ENCODE results near the gene AGPAT4.

Gene AGPAT4

GRCh38 chr6:161111261-161111660 lies 162.6 kb downstream of the AGPAT4 start:
- no peaks in the 10 kb centered on the region for H3K4me1 ChIP-seq (ENCODE audit: insufficient read depth, low read length)
- no peak overlapping the region for H3K27ac ChIP-seq (ENCODE audit: low read length)
- peaks cover 99% of the 10 kb centered on the region for H3K36me3 ChIP-seq (ENCODE audit: insufficient read depth, low read depth, low read length)

GRCh38 chr6:161110028-161110779 lies 163.7 kb downstream of the AGPAT4 start:
- no peak overlapping the region for H3K27ac ChIP-seq (ENCODE audit: low read length)
- H3K4me1 ChIP-seq (ENCODE audit: insufficient read depth, low read length) = no peaks in the 10 kb centered on the region
- H3K9ac ChIP-seq (ENCODE audit: low read depth, low read length) = no peak overlapping the region
- H3K9me3 ChIP-seq (ENCODE audit: insufficient read depth, low read depth, low read length) = no peaks in the 10 kb centered on the region
- H3K4me3 ChIP-seq (ENCODE audit: low read length) = no peak overlapping the region
- no peaks in the 10 kb centered on the region for H3K27me3 ChIP-seq (ENCODE audit: insufficient read depth, low read length)
- H3K36me3 ChIP-seq (ENCODE audit: insufficient read depth, low read depth, low read length) = peaks cover 100% of the 10 kb centered on the region

More at GRCh38 chr6:161111261-161111660, 162.6 kb downstream of the AGPAT4 start:
- H3K4me3 ChIP-seq (ENCODE audit: low read length) = no peak overlapping the region
- no peaks in the 10 kb centered on the region for H3K9me3 ChIP-seq (ENCODE audit: insufficient read depth, low read depth, low read length)
- no peak overlapping the region for H3K9ac ChIP-seq (ENCODE audit: low read depth, low read length)
- H3K27me3 ChIP-seq (ENCODE audit: insufficient read depth, low read length) = no peaks in the 10 kb centered on the region

GRCh38 chr6:161109366-161109765 lies 164.5 kb downstream of the AGPAT4 start:
- Histone ChIP-seq H3K27me3 (ENCODE audit: insufficient read depth, low read length) (no peaks in the 10 kb centered on the region), H3K4me1 (ENCODE audit: insufficient read depth, low read length) (no peaks in the 10 kb centered on the region), H3K27ac (ENCODE audit: low read length) (no peak overlapping the region), H3K4me3 (ENCODE audit: low read length) (no peak overlapping the region), H3K36me3 (ENCODE audit: insufficient read depth, low read depth, low read length) (peaks cover 100% of the 10 kb centered on the region), H3K9ac (ENCODE audit: low read depth, low read length) (no peak overlapping the region), H3K9me3 (ENCODE audit: insufficient read depth, low read depth, low read length) (no peaks in the 10 kb centered on the region)

DNA sequence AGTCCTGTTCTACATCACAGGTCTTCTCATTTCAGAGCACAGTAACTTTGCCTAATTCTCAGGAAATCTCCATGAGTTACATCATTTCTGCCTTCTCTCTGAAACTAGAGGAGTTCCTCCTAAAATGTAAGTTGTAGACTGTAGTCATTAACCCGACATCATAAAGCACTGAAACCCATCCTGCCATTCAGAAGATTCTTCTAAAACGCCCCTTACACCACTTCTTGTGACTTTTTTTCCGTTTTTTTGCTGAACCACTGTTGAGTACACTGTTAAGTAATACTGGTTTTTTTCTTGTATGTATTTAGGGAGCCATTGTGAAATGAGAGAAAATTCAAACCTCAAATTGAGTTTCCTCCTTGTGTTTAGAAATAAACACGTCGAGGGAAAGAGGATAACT lies 164.9 kb downstream of the AGPAT4 start:
- Histone ChIP-seq H3K27me3 (ENCODE audit: insufficient read depth, low read length) (no peaks in the 10 kb centered on the region), H3K9me3 (ENCODE audit: insufficient read depth, low read depth, low read length) (no peaks in the 10 kb centered on the region), H3K4me1 (ENCODE audit: insufficient read depth, low read length) (no peaks in the 10 kb centered on the region), H3K27ac (ENCODE audit: low read length) (no peak overlapping the region), H3K36me3 (ENCODE audit: insufficient read depth, low read depth, low read length) (peaks cover 99% of the 10 kb centered on the region), H3K9ac (ENCODE audit: low read depth, low read length) (no peak overlapping the region), H3K4me3 (ENCODE audit: low read length) (no peak overlapping the region)

- Histone ChIP-seq H3K27ac (ENCODE audit: low read length) (no peak overlapping the region), H3K36me3 (ENCODE audit: insufficient read depth, low read depth, low read length) (peaks cover 99% of the 10 kb centered on the region), H3K9ac (ENCODE audit: low read depth, low read length) (no peak overlapping the region), H3K4me3 (ENCODE audit: low read length) (no peak overlapping the region), H3K9me3 (ENCODE audit: insufficient read depth, low read depth, low read length) (no peaks in the 10 kb centered on the region), H3K27me3 (ENCODE audit: insufficient read depth, low read length) (no peaks in the 10 kb centered on the region), H3K4me1 (ENCODE audit: insufficient read depth, low read length) (no peaks in the 10 kb centered on the region)
These were observed 165.8 kb downstream of the AGPAT4 start for GRCh38 chr6:161107779-161108730.

DNA sequence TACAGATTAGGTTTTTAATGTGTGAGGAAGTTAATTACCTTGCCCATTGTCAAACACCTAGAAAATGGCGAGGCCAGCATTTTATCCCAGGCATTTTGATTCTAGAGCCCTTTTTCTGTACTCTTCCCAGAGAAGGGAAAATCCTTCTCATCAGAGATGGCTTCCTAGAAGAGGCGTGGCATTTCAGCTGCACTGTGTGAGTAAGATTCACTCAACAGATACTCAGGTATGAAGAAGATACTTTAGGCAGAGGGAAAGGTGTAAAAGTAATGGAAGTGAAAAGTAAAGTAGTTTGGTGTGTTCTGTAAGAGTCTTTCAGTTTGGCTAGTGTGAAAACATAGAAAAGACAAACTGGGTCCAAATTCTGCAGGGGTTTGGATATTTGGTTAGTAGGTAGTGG lies 168.5 kb downstream of the AGPAT4 start:
- Histone ChIP-seq H3K27me3 (ENCODE audit: insufficient read depth, low read length) (no peaks in the 10 kb centered on the region), H3K4me1 (ENCODE audit: insufficient read depth, low read length) (no peaks in the 10 kb centered on the region), H3K27ac (ENCODE audit: low read length) (no peak overlapping the region), H3K9me3 (ENCODE audit: insufficient read depth, low read depth, low read length) (no peaks in the 10 kb centered on the region), H3K36me3 (ENCODE audit: insufficient read depth, low read depth, low read length) (peaks cover 94% of the 10 kb centered on the region), H3K9ac (ENCODE audit: low read depth, low read length) (no peak overlapping the region), H3K4me3 (ENCODE audit: low read length) (no peak overlapping the region)

GRCh38 chr6:161104966-161105365 lies 168.9 kb downstream of the AGPAT4 start:
- Histone ChIP-seq H3K9ac (ENCODE audit: low read depth, low read length) (no peak overlapping the region), H3K9me3 (ENCODE audit: insufficient read depth, low read depth, low read length) (no peaks in the 10 kb centered on the region)

DNA sequence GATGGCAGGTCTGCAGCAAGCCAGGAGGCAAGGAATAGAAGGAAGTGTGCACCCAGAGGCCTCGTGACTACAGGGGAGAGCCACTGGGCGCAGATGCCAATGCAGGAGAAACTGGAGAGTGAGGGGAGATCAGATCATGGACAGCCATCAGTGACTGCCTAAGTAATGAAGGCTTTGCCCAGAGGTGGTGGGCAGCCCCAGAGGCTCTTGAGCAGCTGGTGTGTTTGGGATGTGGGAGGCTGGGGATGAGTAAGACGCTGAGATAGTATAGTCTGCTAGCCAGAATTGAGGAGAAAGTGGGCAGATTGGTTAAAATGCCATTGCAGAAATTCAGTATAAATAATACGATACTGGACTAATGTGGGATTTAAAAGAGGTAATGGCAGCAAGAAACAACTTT lies 170.4 kb downstream of the AGPAT4 start:
- H3K9ac ChIP-seq (ENCODE audit: low read depth, low read length) = no peak overlapping the region
- H3K4me3 ChIP-seq (ENCODE audit: low read length) = no peak overlapping the region
- no peaks in the 10 kb centered on the region for H3K4me1 ChIP-seq (ENCODE audit: insufficient read depth, low read length)
- no peaks in the 10 kb centered on the region for H3K27me3 ChIP-seq (ENCODE audit: insufficient read depth, low read length)
- H3K27ac ChIP-seq (ENCODE audit: low read length) = no peak overlapping the region
- H3K9me3 ChIP-seq (ENCODE audit: insufficient read depth, low read depth, low read length) = no peaks in the 10 kb centered on the region
- H3K36me3 ChIP-seq (ENCODE audit: insufficient read depth, low read depth, low read length) = peaks cover 92% of the 10 kb centered on the region

More at GRCh38 chr6:161104966-161105365, 168.9 kb downstream of the AGPAT4 start:
- Histone ChIP-seq H3K4me1 (ENCODE audit: insufficient read depth, low read length) (no peaks in the 10 kb centered on the region), H3K27ac (ENCODE audit: low read length) (no peak overlapping the region), H3K27me3 (ENCODE audit: insufficient read depth, low read length) (no peaks in the 10 kb centered on the region), H3K36me3 (ENCODE audit: insufficient read depth, low read depth, low read length) (peaks cover 93% of the 10 kb centered on the region), H3K4me3 (ENCODE audit: low read length) (no peak overlapping the region)

DNA sequence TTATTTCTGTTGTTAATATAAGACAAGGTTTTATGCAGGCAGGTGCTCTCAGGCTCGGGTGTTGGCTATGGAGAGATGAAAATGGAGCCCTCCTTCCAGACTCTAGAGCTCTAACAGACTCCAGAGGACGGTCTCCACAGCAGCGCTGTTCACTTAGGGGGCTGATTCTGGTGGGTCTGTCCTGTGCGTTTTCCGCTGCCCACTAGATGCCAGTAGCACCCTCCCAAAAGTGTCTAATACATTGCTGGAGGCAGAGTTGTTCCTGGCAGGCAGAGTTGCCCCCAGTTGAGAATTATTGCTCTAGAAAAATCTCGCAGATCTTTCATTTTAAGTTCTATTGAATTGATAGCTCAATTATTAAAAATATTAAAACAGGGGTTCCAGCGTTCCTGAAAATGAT lies 172.3 kb downstream of the AGPAT4 start:
- no peaks in the 10 kb centered on the region for H3K9me3 ChIP-seq (ENCODE audit: insufficient read depth, low read depth, low read length)
- H3K4me3 ChIP-seq (ENCODE audit: low read length) = no peak overlapping the region
- peaks cover 89% of the 10 kb centered on the region for H3K36me3 ChIP-seq (ENCODE audit: insufficient read depth, low read depth, low read length)
- no peak overlapping the region for H3K27ac ChIP-seq (ENCODE audit: low read length)
- no peaks in the 10 kb centered on the region for H3K27me3 ChIP-seq (ENCODE audit: insufficient read depth, low read length)
- no peaks in the 10 kb centered on the region for H3K4me1 ChIP-seq (ENCODE audit: insufficient read depth, low read length)
- no peak overlapping the region for H3K9ac ChIP-seq (ENCODE audit: low read depth, low read length)

- Histone ChIP-seq H3K36me3 (ENCODE audit: insufficient read depth, low read depth, low read length) (peaks cover 80% of the 10 kb centered on the region), H3K27me3 (ENCODE audit: insufficient read depth, low read length) (no peaks in the 10 kb centered on the region), H3K27ac (ENCODE audit: low read length) (no peak overlapping the region), H3K4me3 (ENCODE audit: low read length) (no peak overlapping the region), H3K4me1 (ENCODE audit: insufficient read depth, low read length) (peaks cover 6% of the 10 kb centered on the region; the same call in 1 of the 2 replicates), H3K9ac (ENCODE audit: low read depth, low read length) (no peak overlapping the region), H3K9me3 (ENCODE audit: insufficient read depth, low read depth, low read length) (no peaks in the 10 kb centered on the region)
These were observed 173.8 kb downstream of the AGPAT4 start for GRCh38 chr6:161100072-161100471.

- H3K9me3 ChIP-seq (ENCODE audit: insufficient read depth, low read depth, low read length) = no peaks in the 10 kb centered on the region
- no peaks in the 10 kb centered on the region for H3K27me3 ChIP-seq (ENCODE audit: insufficient read depth, low read length)
- no peak overlapping the region for H3K9ac ChIP-seq (ENCODE audit: low read depth, low read length)
- H3K27ac ChIP-seq (ENCODE audit: low read length) = no peak overlapping the region
- H3K4me3 ChIP-seq (ENCODE audit: low read length) = no peak overlapping the region
- H3K4me1 ChIP-seq (ENCODE audit: insufficient read depth, low read length) = peaks cover 9% of the 10 kb centered on the region; the same call in 1 of the 2 replicates
- peaks cover 82% of the 10 kb centered on the region for H3K36me3 ChIP-seq (ENCODE audit: insufficient read depth, low read depth, low read length)
These were observed 177.9 kb downstream of the AGPAT4 start for GRCh38 chr6:161095916-161096315.

Data from iPS-20b (cell line).